ENCODE measurements around the gene HOXA7. TPM values are rescaled to one million over a fixed set of nuclear protein-coding genes. Genes with fewer than 3 reads are reported as not detected.
A peak's percentile ranks its signal among the peaks of the same experiment; 100 is the strongest.

HOXA7 gene
- total RNA-seq, 3 donors from 2014 or later: 4.6 to 8.8 (median 6.2) TPM

- Histone ChIP-seq H3K36me3 (no peaks in the 10 kb centered on the region), H3K4me3 (peak overlapping the region in 2 of 3 donors; percentile 45 to 64), H3K9me3 (no peaks in the 10 kb centered on the region), H3K27ac (peak overlapping the region; percentile 95 to 98), H3K4me1 (peaks cover 0 to 7% of the 10 kb centered on the region in 2 donors), H3K27me3 (no peaks in the 10 kb centered on the region)
- peak in 1 of 2 donors; percentile 56 for DNase-seq (ENCODE audit: low spot score in 2 of 2)
- intact Hi-C loops (cut with DNase I; ENCODE audit: low total_unique reads): no loop called here
- TF ChIP-seq POLR2A (IDR thresholded peaks at IDR 0.05) (no peak), POLR2AphosphoS5 (IDR thresholded peaks at IDR 0.05) (no peak)
- TF ChIP-seq, protein P1, sequence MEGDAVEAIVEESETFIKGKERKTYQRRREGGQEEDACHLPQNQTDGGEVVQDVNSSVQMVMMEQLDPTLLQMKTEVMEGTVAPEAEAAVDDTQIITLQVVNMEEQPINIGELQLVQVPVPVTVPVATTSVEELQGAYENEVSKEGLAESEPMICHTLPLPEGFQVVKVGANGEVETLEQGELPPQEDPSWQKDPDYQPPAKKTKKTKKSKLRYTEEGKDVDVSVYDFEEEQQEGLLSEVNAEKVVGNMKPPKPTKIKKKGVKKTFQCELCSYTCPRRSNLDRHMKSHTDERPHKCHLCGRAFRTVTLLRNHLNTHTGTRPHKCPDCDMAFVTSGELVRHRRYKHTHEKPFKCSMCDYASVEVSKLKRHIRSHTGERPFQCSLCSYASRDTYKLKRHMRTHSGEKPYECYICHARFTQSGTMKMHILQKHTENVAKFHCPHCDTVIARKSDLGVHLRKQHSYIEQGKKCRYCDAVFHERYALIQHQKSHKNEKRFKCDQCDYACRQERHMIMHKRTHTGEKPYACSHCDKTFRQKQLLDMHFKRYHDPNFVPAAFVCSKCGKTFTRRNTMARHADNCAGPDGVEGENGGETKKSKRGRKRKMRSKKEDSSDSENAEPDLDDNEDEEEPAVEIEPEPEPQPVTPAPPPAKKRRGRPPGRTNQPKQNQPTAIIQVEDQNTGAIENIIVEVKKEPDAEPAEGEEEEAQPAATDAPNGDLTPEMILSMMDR (IDR thresholded peaks at IDR 0.05): no peak
These were observed 33.4 kb downstream of the HOXA7 start for GRCh38 chr7:27123007-27123476.

- H3K36me3 ChIP-seq: no peaks in the 10 kb centered on the region
- peaks cover 0 to 7% of the 10 kb centered on the region in 2 donors for H3K4me1 ChIP-seq
- H3K9me3 ChIP-seq: no peaks in the 10 kb centered on the region
- peak overlapping the region in 2 of 3 donors; percentile 45 to 64 for H3K4me3 ChIP-seq
- DNase-seq (ENCODE audit: low spot score in 2 of 2): peak in 1 of 2 donors; percentile 30
- H3K27ac ChIP-seq: peak overlapping the region; percentile 95 to 98
- intact Hi-C loops (cut with DNase I; ENCODE audit: low total_unique reads): no loop called here
- H3K27me3 ChIP-seq: no peaks in the 10 kb centered on the region
- TF ChIP-seq POLR2A (IDR thresholded peaks at IDR 0.05): no peak
- TF ChIP-seq POLR2AphosphoS5 (IDR thresholded peaks at IDR 0.05): no peak
- TF ChIP-seq, protein P1 (IDR thresholded peaks at IDR 0.05): no peak
These were observed 34.2 kb downstream of the HOXA7 start for GRCh38 chr7:27122077-27122910.

- Histone ChIP-seq H3K9me3 (no peaks in the 10 kb centered on the region), H3K27me3 (no peaks in the 10 kb centered on the region), H3K4me3 (peak overlapping the region in 2 of 3 donors; percentile 45 to 64), H3K36me3 (no peaks in the 10 kb centered on the region), H3K4me1 (peaks cover 0 to 3% of the 10 kb centered on the region in 2 donors), H3K27ac (peak overlapping the region; percentile 95 to 98)
- intact Hi-C loops (cut with DNase I; ENCODE audit: low total_unique reads): no loop called here
- TF ChIP-seq, protein P1 (IDR thresholded peaks at IDR 0.05): no peak
- TF ChIP-seq POLR2A (IDR thresholded peaks at IDR 0.05): no peak
- TF ChIP-seq POLR2AphosphoS5 (IDR thresholded peaks at IDR 0.05): no peak
- DNase-seq (ENCODE audit: low spot score in 2 of 2): peak in 1 of 2 donors; percentile 2
These were observed 34.8 kb downstream of the HOXA7 start for GRCh38 chr7:27121684-27122076.

DNA sequence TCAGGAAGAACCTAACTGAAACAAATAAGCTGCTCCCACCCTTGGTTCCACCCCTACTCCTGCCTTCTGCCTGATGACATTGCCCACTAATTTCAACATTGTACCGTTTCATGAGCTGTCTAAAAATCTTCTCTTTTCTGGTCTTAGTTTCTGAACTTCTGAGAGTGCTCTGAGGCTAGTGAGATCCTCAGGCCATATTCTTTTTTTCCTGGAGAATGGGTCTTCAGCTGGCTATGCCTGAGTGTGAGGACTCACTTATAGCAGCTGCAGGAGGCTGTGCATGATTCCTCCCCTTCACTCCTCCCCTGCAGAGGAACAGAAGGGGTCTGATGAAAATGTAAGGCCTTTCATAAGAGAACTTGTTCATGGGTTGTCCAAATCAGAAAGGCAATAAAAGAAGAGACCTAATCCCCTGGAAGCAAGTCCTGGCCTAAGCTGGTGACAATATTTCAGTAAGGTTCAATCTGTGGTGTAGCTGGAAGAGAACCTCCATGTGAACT is 37.0 kb downstream of the HOXA7 start:
- no peaks in the 10 kb centered on the region for H3K9me3 ChIP-seq
- peak overlapping the region; percentile 98 to 100 for H3K27ac ChIP-seq
- peaks cover 0 to 3% of the 10 kb centered on the region in 2 donors for H3K4me1 ChIP-seq
- H3K27me3 ChIP-seq: no peaks in the 10 kb centered on the region
- peak in 1 of 2 donors; percentile 8 for DNase-seq (ENCODE audit: low spot score in 2 of 2)
- intact Hi-C loops (cut with DNase I; ENCODE audit: low total_unique reads): no loop called here
- H3K4me3 ChIP-seq: peak overlapping the region in 1 of 3 donors; percentile 28
- no peaks in the 10 kb centered on the region for H3K36me3 ChIP-seq
- TF ChIP-seq POLR2AphosphoS5 (IDR thresholded peaks at IDR 0.05): no peak
- TF ChIP-seq, protein P1 (IDR thresholded peaks at IDR 0.05): no peak
- no peak for TF ChIP-seq POLR2A (IDR thresholded peaks at IDR 0.05)

GRCh38 chr7:27118580-27118979 is 37.9 kb downstream of the HOXA7 start:
- peak overlapping the region; percentile 98 to 100 for H3K27ac ChIP-seq
- H3K36me3 ChIP-seq: no peaks in the 10 kb centered on the region
- no peaks in the 10 kb centered on the region for H3K27me3 ChIP-seq
- peak in 1 of 2 donors; percentile 17 for DNase-seq (ENCODE audit: low spot score in 2 of 2)
- intact Hi-C loops (cut with DNase I; ENCODE audit: low total_unique reads): no loop called here
- no peaks in the 10 kb centered on the region for H3K9me3 ChIP-seq
- peaks cover 0 to 3% of the 10 kb centered on the region in 2 donors for H3K4me1 ChIP-seq
- no peak for TF ChIP-seq POLR2A (IDR thresholded peaks at IDR 0.05)
- TF ChIP-seq, protein P1 (IDR thresholded peaks at IDR 0.05): no peak
- no peak for TF ChIP-seq POLR2AphosphoS5 (IDR thresholded peaks at IDR 0.05)
- peak overlapping the region in 2 of 3 donors; percentile 73 to 90 for H3K4me3 ChIP-seq
